Right lobe of liver (tissue), 6 donors: Measurements from ENCODE around the gene ZNF532. TPM values are rescaled to one million over a fixed set of nuclear protein-coding genes. Genes with fewer than 3 reads are reported as not detected.
A peak's percentile ranks its signal among the peaks of the same experiment; 100 is the strongest.

ENCODE experiments used
- ATAC-seq, 4 donors: fragments of 200-7000 bp; cut with Tn5 transposase; one replicate each; pipeline ENCODE4 v1.9.1; 2020; ENCODE audit warnings: mild to moderate bottlenecking in 4 of 4, moderate library complexity in 4 of 4
- DNase-seq, 3 donors: peaks; one replicate each; pipeline ENCODE4 v3.0.0-alpha.2; 2020
- H3K27ac ChIP-seq, 3 donors: fragments of 200-600 bp; one replicate each; pipeline ENCODE4 v1.8.0; 2022
- H3K27me3 ChIP-seq, 2 donors: fragments of 200-600 bp; one replicate each; pipeline ENCODE4 v1.8.0; 2022
- H3K36me3 ChIP-seq, 4 donors: fragments of 200-600 bp; sonication (generic) in 1 of 4; one replicate each; pipeline versions ENCODE4 v1.5.1 to v1.8.0; 2017 to 2022; ENCODE audit warnings: control low read depth in 1 of 4
- H3K4me1 ChIP-seq, 4 donors: fragments of 200-600 bp; sonication (generic) in 1 of 4; one replicate each; pipeline versions ENCODE4 v1.5.1 to v1.8.0; 2017 to 2022; ENCODE audit warnings: control low read depth in 1 of 4
- H3K4me3 ChIP-seq, 3 donors: fragments of 200-600 bp; one replicate each; pipeline ENCODE4 v1.8.0; 2022
- H3K9me3 ChIP-seq, 4 donors: fragments of 200-600 bp; sonication (generic) in 1 of 4; one replicate each; pipeline versions ENCODE4 v1.5.1 to v1.8.0; 2017 to 2022; ENCODE audit warnings: control low read depth in 1 of 4
- CTCF ChIP-seq, 4 donors: fragments of 200-600 bp in 3 of 4; fragments of 450-650 bp in 1 of 4; IDR thresholded peaks; one replicate each; pipeline versions ENCODE4 v1.5.1 to v1.8.0; 2016 to 2022; ENCODE audit warnings: antibody characterized with exemption in 4 of 4, mild to moderate bottlenecking in 2 of 4
- POLR2A ChIP-seq: fragments of 450-650 bp; IDR thresholded peaks from one replicate; pipeline ENCODE4 v1.6.1; 2017; ENCODE audit warnings: antibody characterized with exemption, mild to moderate bottlenecking
- WGBS: methylation state at CpG from one replicate; pipeline ENCODE4 v1.1.6; 2018; ENCODE audit warnings: low coverage, low lambda C conversion rate; ENCODE audit not compliant: insufficient coverage; ENCODE audit errors: missing lambda C conversion rate; 5-methylcytosine and 5-hydroxymethylcytosine counted together
- intact Hi-C, 2 donors: fragments of 100-400 bp; cut with DNase I; formaldehyde crosslinking; loops; one replicate each; pipeline versions ENCODE4 v1.11.2 to v1.14.1; 2022
- total RNA-seq, 6 experiments: library from RNA; depleted of rRNA in 2 of 6; stranded (reverse); fragments of >200 nt in 2 of 6; fragmentation: NEBNext Ultra II Directional in 3 of 6; extraction: Animal tissue kit (Norgen Biotek cat#: 25700) in 3 of 6; gene quantifications; one replicate each; pipeline versions ENCODE4 v1.1.0 to v1.2.4, GENCODE V29; 2016 to 2023
- donor health status: DM: no; HTN: yes; CAD: no.
- donor health status: DM: no; HTN: no; CAD: no.
- donor health status: DM: no; HTN: no; CAD: no.
- donor health status: DM: no; HTN: yes; CAD: no.
- donor health status: DM: no; HTN: yes; CAD: no.

Gene ZNF532
- total RNA-seq, 6 experiments from 2014 or later = 2.0 to 6.4 (median 3.2) TPM

- no peak for DNase-seq
Observed at GRCh38 chr18:58927659-58928058, 63.0 kb downstream of the ZNF532 start.

GRCh38 chr18:58928386-58928785 lies 63.7 kb downstream of the ZNF532 start:
- H3K27me3 ChIP-seq = no peaks in the 10 kb centered on the region
- no CpG with 5 or more reads among the region's 4 CpGs for WGBS
- intact Hi-C loops = no loop called here
- no peak overlapping the region for H3K4me3 ChIP-seq
- no peak overlapping the region for H3K27ac ChIP-seq
- H3K9me3 ChIP-seq = no peaks in the 10 kb centered on the region
- no peak for DNase-seq
- H3K4me1 ChIP-seq = no peaks in the 10 kb centered on the region
- TF ChIP-seq CTCF (IDR thresholded peaks at IDR 0.05) (no peak), POLR2A (no peak)
- ATAC-seq = peak in 1 of 4 donors; percentile 13
- no peaks in the 10 kb centered on the region for H3K36me3 ChIP-seq

More at GRCh38 chr18:58927659-58928058, 63.0 kb downstream of the ZNF532 start:
- ATAC-seq = no peak
- Histone ChIP-seq H3K36me3 (no peaks in the 10 kb centered on the region), H3K27ac (no peak overlapping the region), H3K4me3 (no peak overlapping the region), H3K27me3 (no peaks in the 10 kb centered on the region), H3K9me3 (no peaks in the 10 kb centered on the region), H3K4me1 (no peaks in the 10 kb centered on the region)
- 48% methylated on average over 5 of the region's 5 CpGs for WGBS
- TF ChIP-seq POLR2A = no peak
- intact Hi-C loops = no loop called here

GRCh38 chr18:58929206-58929605 lies 64.5 kb downstream of the ZNF532 start:
- ATAC-seq = no peak
- H3K27me3 ChIP-seq = no peaks in the 10 kb centered on the region
- H3K4me1 ChIP-seq = no peaks in the 10 kb centered on the region
- intact Hi-C loops = no loop called here
- 53% methylated on average over 5 of the region's 6 CpGs for WGBS
- no peaks in the 10 kb centered on the region for H3K36me3 ChIP-seq
- H3K9me3 ChIP-seq = no peaks in the 10 kb centered on the region
- H3K27ac ChIP-seq = no peak overlapping the region
- no peak overlapping the region for H3K4me3 ChIP-seq
- TF ChIP-seq POLR2A (no peak), CTCF (IDR thresholded peaks at IDR 0.05) (no peak)
- DNase-seq = no peak

DNA sequence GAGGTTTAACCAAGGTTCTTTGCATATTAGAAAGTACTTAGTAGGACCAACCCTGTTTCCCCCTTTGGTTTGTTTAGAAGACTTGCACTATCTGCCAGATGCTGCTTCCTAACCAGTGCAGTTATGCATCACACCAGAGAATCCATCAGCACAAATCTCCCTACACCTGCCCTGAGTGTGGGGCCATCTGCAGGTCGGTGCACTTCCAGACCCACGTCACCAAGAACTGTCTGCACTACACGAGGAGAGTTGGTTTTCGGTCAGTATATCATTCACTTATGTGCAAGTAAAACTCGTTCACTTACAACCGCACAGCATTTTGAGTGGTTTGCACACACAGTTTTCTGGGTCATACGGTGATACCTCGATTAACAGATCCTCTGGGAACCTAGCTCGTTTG lies 69.7 kb downstream of the ZNF532 start:
- TF ChIP-seq CTCF (IDR thresholded peaks at IDR 0.05) (no peak), POLR2A (no peak)
- no peak for DNase-seq
- H3K36me3 ChIP-seq = no peaks in the 10 kb centered on the region

GRCh38 chr18:58934933-58935577 lies 70.4 kb downstream of the ZNF532 start:
- Histone ChIP-seq H3K36me3 (no peaks in the 10 kb centered on the region), H3K27me3 (no peaks in the 10 kb centered on the region), H3K4me1 (no peaks in the 10 kb centered on the region), H3K27ac (no peak overlapping the region), H3K4me3 (no peak overlapping the region), H3K9me3 (no peaks in the 10 kb centered on the region)
- WGBS = 71% methylated on average over 3 of the region's 3 CpGs
- intact Hi-C loops = no loop called here
- no peak for ATAC-seq
- TF ChIP-seq POLR2A (no peak), CTCF (IDR thresholded peaks at IDR 0.05) (no peak)
- DNase-seq = no peak

More for the DNA sequence above, 69.7 kb downstream of the ZNF532 start:
- Histone ChIP-seq H3K4me1 (no peaks in the 10 kb centered on the region), H3K27me3 (no peaks in the 10 kb centered on the region), H3K4me3 (no peak overlapping the region), H3K27ac (no peak overlapping the region), H3K9me3 (no peaks in the 10 kb centered on the region)
- intact Hi-C loops = no loop called here
- no peak for ATAC-seq
- WGBS = 70% methylated on average over 3 of the region's 9 CpGs
